Loucy (cell line): ENCODE data around the gene TSPAN9.

Source experiments
- H2AFZ ChIP-seq: fragments of 200-600 bp; sonication (generic); 2 replicates; pipeline ENCODE4 v1.6.0; 2016; ENCODE audit warnings: antibody characterized with exemption, mild to moderate bottlenecking, low read length, moderate library complexity
- H3F3A ChIP-seq: fragments of 200-600 bp; 2 replicates; pipeline ENCODE4 v1.6.0; 2016; ENCODE audit warnings: antibody characterized with exemption, low read depth, mild to moderate bottlenecking
- H3K27me3 ChIP-seq: fragments of 200-600 bp; sonication (generic); 2 replicates; pipeline ENCODE4 v1.6.1; 2014; ENCODE audit warnings: low read length, mild to moderate bottlenecking; ENCODE audit not compliant: insufficient read depth, poor library complexity, severe bottlenecking
- H3K36me3 ChIP-seq: fragments of 200-600 bp; sonication (generic); 2 replicates; pipeline ENCODE4 v1.6.1; 2016; ENCODE audit warnings: low read length; ENCODE audit not compliant: insufficient read depth
- H3K4me1 ChIP-seq: fragments of 200-600 bp; sonication (generic); 2 replicates; pipeline ENCODE4 v1.5.1; 2014; ENCODE audit warnings: low read length, mild to moderate bottlenecking; ENCODE audit not compliant: insufficient read depth, poor library complexity, severe bottlenecking
- H3K4me2 ChIP-seq: fragments of 200-600 bp; sonication (generic); 2 replicates; pipeline ENCODE4 v1.6.0; 2014; ENCODE audit warnings: antibody characterized with exemption, low read length, low read depth, mild to moderate bottlenecking; ENCODE audit not compliant: poor library complexity, severe bottlenecking
- H3K4me3 ChIP-seq: fragments of 200-600 bp; sonication (generic); 2 replicates; pipeline ENCODE4 v1.5.1; 2014; ENCODE audit warnings: low read length, mild to moderate bottlenecking, mixed read lengths; ENCODE audit not compliant: poor library complexity, severe bottlenecking
- H3K79me2 ChIP-seq: fragments of 200-600 bp; sonication (generic); 2 replicates; pipeline ENCODE4 v1.6.1; 2014; ENCODE audit warnings: low read length; ENCODE audit not compliant: insufficient read depth
- H3K9ac ChIP-seq: fragments of 200-600 bp; sonication (generic); 2 replicates; pipeline ENCODE4 v1.6.0; 2014; ENCODE audit warnings: mild to moderate bottlenecking, low read depth, low read length, moderate library complexity; ENCODE audit not compliant: poor library complexity, severe bottlenecking
- H3K9me2 ChIP-seq: fragments of 200-600 bp; sonication (generic); replicated peaks from 2 replicates; pipeline ENCODE4 v1.6.1; 2016; ENCODE audit warnings: low read depth, low read length, mixed read lengths
- H3K9me3 ChIP-seq: fragments of 200-600 bp; sonication (generic); 2 replicates; pipeline ENCODE4 v1.6.1; 2014; ENCODE audit warnings: mild to moderate bottlenecking, antibody characterized with exemption, low read length, low read depth; ENCODE audit not compliant: insufficient read depth
- H4K20me1 ChIP-seq: fragments of 200-600 bp; sonication (generic); 2 replicates; pipeline ENCODE4 v1.6.0; 2014; ENCODE audit warnings: antibody characterized with exemption, low read length, mild to moderate bottlenecking; ENCODE audit not compliant: insufficient read depth, poor library complexity, severe bottlenecking
- EZH2phosphoT487 ChIP-seq: fragments of 200-600 bp; IDR thresholded peaks from 2 replicates; pipeline ENCODE4 v1.6.1; 2018; ENCODE audit warnings: antibody characterized with exemption, mild to moderate bottlenecking, moderate library complexity, borderline replicate concordance
- TF ChIP-seq, protein P1 (sequence below): fragments of 200-600 bp; sonication (generic); conservative IDR thresholded peaks from 2 replicates; pipeline ENCODE4 v1.5.1; 2014; ENCODE audit warnings: mild to moderate bottlenecking, antibody characterized with exemption, low read length

Gene TSPAN9

GRCh38 chr12:3316776-3317480 is 239.7 kb downstream of the TSPAN9 start:
- no peaks in the 10 kb centered on the region for H3K9me3 ChIP-seq
- no peaks in the 10 kb centered on the region for H3K9me2 ChIP-seq
- H3K9ac ChIP-seq = no peak overlapping the region
- no peaks in the 10 kb centered on the region for H4K20me1 ChIP-seq
- no peaks in the 10 kb centered on the region for H3K4me1 ChIP-seq
- no peaks in the 10 kb centered on the region for H3F3A ChIP-seq
- no peak for TF ChIP-seq EZH2phosphoT487
- TF ChIP-seq, protein P1, sequence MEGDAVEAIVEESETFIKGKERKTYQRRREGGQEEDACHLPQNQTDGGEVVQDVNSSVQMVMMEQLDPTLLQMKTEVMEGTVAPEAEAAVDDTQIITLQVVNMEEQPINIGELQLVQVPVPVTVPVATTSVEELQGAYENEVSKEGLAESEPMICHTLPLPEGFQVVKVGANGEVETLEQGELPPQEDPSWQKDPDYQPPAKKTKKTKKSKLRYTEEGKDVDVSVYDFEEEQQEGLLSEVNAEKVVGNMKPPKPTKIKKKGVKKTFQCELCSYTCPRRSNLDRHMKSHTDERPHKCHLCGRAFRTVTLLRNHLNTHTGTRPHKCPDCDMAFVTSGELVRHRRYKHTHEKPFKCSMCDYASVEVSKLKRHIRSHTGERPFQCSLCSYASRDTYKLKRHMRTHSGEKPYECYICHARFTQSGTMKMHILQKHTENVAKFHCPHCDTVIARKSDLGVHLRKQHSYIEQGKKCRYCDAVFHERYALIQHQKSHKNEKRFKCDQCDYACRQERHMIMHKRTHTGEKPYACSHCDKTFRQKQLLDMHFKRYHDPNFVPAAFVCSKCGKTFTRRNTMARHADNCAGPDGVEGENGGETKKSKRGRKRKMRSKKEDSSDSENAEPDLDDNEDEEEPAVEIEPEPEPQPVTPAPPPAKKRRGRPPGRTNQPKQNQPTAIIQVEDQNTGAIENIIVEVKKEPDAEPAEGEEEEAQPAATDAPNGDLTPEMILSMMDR = no peak
- no peaks in the 10 kb centered on the region for H3K36me3 ChIP-seq
- H3K27me3 ChIP-seq = no peaks in the 10 kb centered on the region
- H2AFZ ChIP-seq = no peak overlapping the region
- no peak overlapping the region for H3K4me2 ChIP-seq
- H3K79me2 ChIP-seq = no peaks in the 10 kb centered on the region
- no peak overlapping the region for H3K4me3 ChIP-seq

- no peaks in the 10 kb centered on the region for H3K4me1 ChIP-seq
- no peaks in the 10 kb centered on the region for H3F3A ChIP-seq
- H3K9me2 ChIP-seq = no peaks in the 10 kb centered on the region
- H3K9ac ChIP-seq = no peak overlapping the region
- no peaks in the 10 kb centered on the region for H4K20me1 ChIP-seq
- H3K9me3 ChIP-seq = no peaks in the 10 kb centered on the region
- H3K27me3 ChIP-seq = no peaks in the 10 kb centered on the region
- TF ChIP-seq EZH2phosphoT487 = no peak
- TF ChIP-seq, protein P1 = no peak
- H3K4me2 ChIP-seq = no peak overlapping the region
- no peak overlapping the region for H2AFZ ChIP-seq
- no peak overlapping the region for H3K4me3 ChIP-seq
- no peaks in the 10 kb centered on the region for H3K36me3 ChIP-seq
- H3K79me2 ChIP-seq = no peaks in the 10 kb centered on the region
Measured at GRCh38 chr12:3317481-3317815, 240.3 kb downstream of the TSPAN9 start.

GRCh38 chr12:3317841-3318501 is 240.8 kb downstream of the TSPAN9 start:
- H3K79me2 ChIP-seq = no peaks in the 10 kb centered on the region
- no peak overlapping the region for H3K4me2 ChIP-seq
- no peaks in the 10 kb centered on the region for H3K27me3 ChIP-seq
- no peaks in the 10 kb centered on the region for H3K9me2 ChIP-seq
- no peak overlapping the region for H2AFZ ChIP-seq
- TF ChIP-seq, protein P1 = no peak
- no peak for TF ChIP-seq EZH2phosphoT487
- no peaks in the 10 kb centered on the region for H3K36me3 ChIP-seq
- H4K20me1 ChIP-seq = no peaks in the 10 kb centered on the region
- H3K4me1 ChIP-seq = no peaks in the 10 kb centered on the region
- H3K9ac ChIP-seq = no peak overlapping the region
- H3F3A ChIP-seq = no peaks in the 10 kb centered on the region
- H3K9me3 ChIP-seq = no peaks in the 10 kb centered on the region
- no peak overlapping the region for H3K4me3 ChIP-seq
